Dermis blood vessel endothelial cell (primary cell): ENCODE measurements around the gene CLEC9A. TPM values are rescaled to one million over a fixed set of nuclear protein-coding genes. Genes with fewer than 3 reads are reported as not detected.
"Not testable (repeated sequence)": the region's sequence is repeated elsewhere in the genome, so short reads cannot be mapped to it uniquely, and the experiment has no call there.

ENCODE experiments used
- DNase-seq: peaks from one replicate; pipeline ENCODE4 v3.0.0; 2010
- total RNA-seq: library from RNA; depleted of rRNA; stranded (reverse); fragments of >200 nt; gene quantifications from 2 replicates; pipeline ENCODE4 v1.2.3, GENCODE V29; 2014

Gene CLEC9A
- not detected in 2 replicates for total RNA-seq

- DNase-seq = no peak
Observed at GRCh38 chr12:10030446-10030845, at the start of gene CLEC9A. Gene CLEC9A, plus strand, starts transcription at chr12:10030682. Its CDS starts 22,006 bp downstream, at chr12:10052688.

GRCh38 chr12:9991876-9992275 lies 38.6 kb upstream of the CLEC9A start:
- DNase-seq = no peak

- no peak for DNase-seq
Observed at GRCh38 chr12:9992296-9992695, 38.2 kb upstream of the CLEC9A start.

GRCh38 chr12:9999016-9999415 lies 31.5 kb upstream of the CLEC9A start, which contains the start of gene CLEC1B:
Gene CLEC1B, minus strand, starts transcription at chr12:9999121. Its CDS starts 21 bp downstream, at chr12:9999100.
- no peak for DNase-seq

GRCh38 chr12:10001171-10001776 lies 29.2 kb upstream of the CLEC9A start:
- no peak for DNase-seq

GRCh38 chr12:10012630-10013330 lies 17.7 kb upstream of the CLEC9A start:
- DNase-seq = no peak

GRCh38 chr12:10015450-10015849 lies 15.0 kb upstream of the CLEC9A start:
- DNase-seq = no peak

GRCh38 chr12:10016881-10017280 lies 13.6 kb upstream of the CLEC9A start:
- DNase-seq = peak; percentile 81

GRCh38 chr12:10018386-10018785 lies 12.1 kb upstream of the CLEC9A start:
- DNase-seq = peak; percentile 37

- DNase-seq = no peak
Observed at GRCh38 chr12:10021342-10021741, 9.1 kb upstream of the CLEC9A start.

- no peak for DNase-seq
Observed at GRCh38 chr12:10025236-10025635, 5.2 kb upstream of the CLEC9A start.

- not testable (repeated sequence) for DNase-seq
Observed at GRCh38 chr12:10026666-10027065, 3.8 kb upstream of the CLEC9A start.

- no peak for DNase-seq
Observed at GRCh38 chr12:10027311-10027710, 3.2 kb upstream of the CLEC9A start.

GRCh38 chr12:10027721-10028120 lies 2.8 kb upstream of the CLEC9A start:
- peak; percentile 23 for DNase-seq

GRCh38 chr12:10031321-10031720 lies 839 bp downstream of the CLEC9A start:
- DNase-seq = peak; percentile 84

- DNase-seq = peak; percentile 98
Observed at GRCh38 chr12:10031771-10032175, 1.3 kb downstream of the CLEC9A start.

GRCh38 chr12:10033783-10034545 lies 3.5 kb downstream of the CLEC9A start:
- DNase-seq = peak; percentile 71

- peak; percentile 64 for DNase-seq
Observed at GRCh38 chr12:10042167-10042566, 11.7 kb downstream of the CLEC9A start.

- no peak for DNase-seq
Observed at GRCh38 chr12:10048526-10048925, 18.0 kb downstream of the CLEC9A start.

- no peak for DNase-seq
Observed at GRCh38 chr12:10052193-10052913, 21.9 kb downstream of the CLEC9A start.

- DNase-seq = no peak
Observed at GRCh38 chr12:10058387-10058786, 27.9 kb downstream of the CLEC9A start.

GRCh38 chr12:10065241-10065640 lies 34.8 kb downstream of the CLEC9A start:
- no peak for DNase-seq

- peak; percentile 81 for DNase-seq
Observed at GRCh38 chr12:10067264-10067663, 36.8 kb downstream of the CLEC9A start.
